ENCODE data around the gene CACNA1C. TPM values are rescaled to one million over a fixed set of nuclear protein-coding genes. Genes with fewer than 3 reads are reported as not detected.

CACNA1C gene
- total RNA-seq, 1 experiment from 2014 or later, result 0.35 TPM

GRCh38 chr12:2208837-2209635 lies 156.2 kb downstream of the CACNA1C start:
- Histone ChIP-seq H3K36me3 (replicated peaks; ENCODE audit: control insufficient read depth, insufficient read depth, low read length) (no peaks in the 10 kb centered on the region), H3K4me3 (ENCODE audit: insufficient read depth, low read depth, low read length) (no peak overlapping the region), H3K27me3 (ENCODE audit: control insufficient read depth, insufficient read depth, low read length) (no peaks in the 10 kb centered on the region)
- DNase-seq, result no peak

- H3K36me3 ChIP-seq (replicated peaks; ENCODE audit: control insufficient read depth, insufficient read depth, low read length), result no peaks in the 10 kb centered on the region
- H3K4me3 ChIP-seq (ENCODE audit: insufficient read depth, low read depth, low read length), result no peak overlapping the region
- H3K27me3 ChIP-seq (ENCODE audit: control insufficient read depth, insufficient read depth, low read length), result no peaks in the 10 kb centered on the region
- DNase-seq, result no peak
These were observed 158.3 kb downstream of the CACNA1C start for GRCh38 chr12:2211119-2211518.

GRCh38 chr12:2212537-2212936 lies 159.8 kb downstream of the CACNA1C start:
- Histone ChIP-seq H3K27me3 (ENCODE audit: control insufficient read depth, insufficient read depth, low read length) (no peaks in the 10 kb centered on the region), H3K4me3 (ENCODE audit: insufficient read depth, low read depth, low read length) (no peak overlapping the region), H3K36me3 (replicated peaks; ENCODE audit: control insufficient read depth, insufficient read depth, low read length) (no peaks in the 10 kb centered on the region)
- no peak for DNase-seq

- H3K36me3 ChIP-seq (replicated peaks; ENCODE audit: control insufficient read depth, insufficient read depth, low read length), result no peaks in the 10 kb centered on the region
- peak; percentile 76 for DNase-seq
- H3K27me3 ChIP-seq (ENCODE audit: control insufficient read depth, insufficient read depth, low read length), result no peaks in the 10 kb centered on the region
- H3K4me3 ChIP-seq (ENCODE audit: insufficient read depth, low read depth, low read length), result no peak overlapping the region
These were observed 160.4 kb downstream of the CACNA1C start for GRCh38 chr12:2212971-2213869.

- Histone ChIP-seq H3K36me3 (replicated peaks; ENCODE audit: control insufficient read depth, insufficient read depth, low read length) (no peaks in the 10 kb centered on the region), H3K4me3 (ENCODE audit: insufficient read depth, low read depth, low read length) (no peak overlapping the region), H3K27me3 (ENCODE audit: control insufficient read depth, insufficient read depth, low read length) (no peaks in the 10 kb centered on the region)
- no peak for DNase-seq
These were observed 161.6 kb downstream of the CACNA1C start for GRCh38 chr12:2214411-2214810.

GRCh38 chr12:2215709-2216560 lies 163.1 kb downstream of the CACNA1C start:
- Histone ChIP-seq H3K36me3 (replicated peaks; ENCODE audit: control insufficient read depth, insufficient read depth, low read length) (no peaks in the 10 kb centered on the region), H3K4me3 (ENCODE audit: insufficient read depth, low read depth, low read length) (no peak overlapping the region), H3K27me3 (ENCODE audit: control insufficient read depth, insufficient read depth, low read length) (no peaks in the 10 kb centered on the region)
- DNase-seq, result no peak

GRCh38 chr12:2218706-2219105 lies 165.9 kb downstream of the CACNA1C start:
- Histone ChIP-seq H3K4me3 (ENCODE audit: insufficient read depth, low read depth, low read length) (no peak overlapping the region), H3K36me3 (replicated peaks; ENCODE audit: control insufficient read depth, insufficient read depth, low read length) (no peaks in the 10 kb centered on the region), H3K27me3 (ENCODE audit: control insufficient read depth, insufficient read depth, low read length) (no peaks in the 10 kb centered on the region)
- no peak for DNase-seq

GRCh38 chr12:2221030-2221621 lies 168.3 kb downstream of the CACNA1C start:
- DNase-seq, result no peak
- Histone ChIP-seq H3K4me3 (ENCODE audit: insufficient read depth, low read depth, low read length) (no peak overlapping the region), H3K36me3 (replicated peaks; ENCODE audit: control insufficient read depth, insufficient read depth, low read length) (no peaks in the 10 kb centered on the region), H3K27me3 (ENCODE audit: control insufficient read depth, insufficient read depth, low read length) (no peaks in the 10 kb centered on the region)

- Histone ChIP-seq H3K27me3 (ENCODE audit: control insufficient read depth, insufficient read depth, low read length) (no peaks in the 10 kb centered on the region), H3K36me3 (replicated peaks; ENCODE audit: control insufficient read depth, insufficient read depth, low read length) (no peaks in the 10 kb centered on the region), H3K4me3 (ENCODE audit: insufficient read depth, low read depth, low read length) (no peak overlapping the region)
- no peak for DNase-seq
These were observed 169.9 kb downstream of the CACNA1C start for GRCh38 chr12:2222691-2223090.

GRCh38 chr12:2224961-2225360 lies 172.2 kb downstream of the CACNA1C start:
- DNase-seq, result no peak
- Histone ChIP-seq H3K27me3 (ENCODE audit: control insufficient read depth, insufficient read depth, low read length) (no peaks in the 10 kb centered on the region), H3K4me3 (ENCODE audit: insufficient read depth, low read depth, low read length) (no peak overlapping the region), H3K36me3 (replicated peaks; ENCODE audit: control insufficient read depth, insufficient read depth, low read length) (no peaks in the 10 kb centered on the region)

- no peak for DNase-seq
- H3K27me3 ChIP-seq (ENCODE audit: control insufficient read depth, insufficient read depth, low read length), result no peaks in the 10 kb centered on the region
- no peak overlapping the region for H3K4me3 ChIP-seq (ENCODE audit: insufficient read depth, low read depth, low read length)
- H3K36me3 ChIP-seq (replicated peaks; ENCODE audit: control insufficient read depth, insufficient read depth, low read length), result no peaks in the 10 kb centered on the region
These were observed 172.9 kb downstream of the CACNA1C start for GRCh38 chr12:2225696-2226095.

GRCh38 chr12:2226641-2227040 lies 173.9 kb downstream of the CACNA1C start:
- H3K36me3 ChIP-seq (replicated peaks; ENCODE audit: control insufficient read depth, insufficient read depth, low read length), result no peaks in the 10 kb centered on the region
- no peak for DNase-seq
- no peaks in the 10 kb centered on the region for H3K27me3 ChIP-seq (ENCODE audit: control insufficient read depth, insufficient read depth, low read length)
- no peak overlapping the region for H3K4me3 ChIP-seq (ENCODE audit: insufficient read depth, low read depth, low read length)

- no peaks in the 10 kb centered on the region for H3K36me3 ChIP-seq (replicated peaks; ENCODE audit: control insufficient read depth, insufficient read depth, low read length)
- H3K4me3 ChIP-seq (ENCODE audit: insufficient read depth, low read depth, low read length), result no peak overlapping the region
- DNase-seq, result no peak
- H3K27me3 ChIP-seq (ENCODE audit: control insufficient read depth, insufficient read depth, low read length), result no peaks in the 10 kb centered on the region
These were observed 174.6 kb downstream of the CACNA1C start for GRCh38 chr12:2227360-2227759.

GRCh38 chr12:2228535-2228934 lies 175.7 kb downstream of the CACNA1C start:
- Histone ChIP-seq H3K4me3 (ENCODE audit: insufficient read depth, low read depth, low read length) (no peak overlapping the region), H3K27me3 (ENCODE audit: control insufficient read depth, insufficient read depth, low read length) (no peaks in the 10 kb centered on the region), H3K36me3 (replicated peaks; ENCODE audit: control insufficient read depth, insufficient read depth, low read length) (no peaks in the 10 kb centered on the region)
- no peak for DNase-seq

All from H7 (cell line).